ENCODE data around the gene WDR1. TPM values are rescaled to one million over a fixed set of nuclear protein-coding genes. Genes with fewer than 3 reads are reported as not detected.

Gene WDR1
- total and polyA plus RNA-seq, 2 of the 13 experiments (the other 11 are each of a cell fraction or from before 2014, with no cell fraction given), result 106 to 198 TPM

DNA sequence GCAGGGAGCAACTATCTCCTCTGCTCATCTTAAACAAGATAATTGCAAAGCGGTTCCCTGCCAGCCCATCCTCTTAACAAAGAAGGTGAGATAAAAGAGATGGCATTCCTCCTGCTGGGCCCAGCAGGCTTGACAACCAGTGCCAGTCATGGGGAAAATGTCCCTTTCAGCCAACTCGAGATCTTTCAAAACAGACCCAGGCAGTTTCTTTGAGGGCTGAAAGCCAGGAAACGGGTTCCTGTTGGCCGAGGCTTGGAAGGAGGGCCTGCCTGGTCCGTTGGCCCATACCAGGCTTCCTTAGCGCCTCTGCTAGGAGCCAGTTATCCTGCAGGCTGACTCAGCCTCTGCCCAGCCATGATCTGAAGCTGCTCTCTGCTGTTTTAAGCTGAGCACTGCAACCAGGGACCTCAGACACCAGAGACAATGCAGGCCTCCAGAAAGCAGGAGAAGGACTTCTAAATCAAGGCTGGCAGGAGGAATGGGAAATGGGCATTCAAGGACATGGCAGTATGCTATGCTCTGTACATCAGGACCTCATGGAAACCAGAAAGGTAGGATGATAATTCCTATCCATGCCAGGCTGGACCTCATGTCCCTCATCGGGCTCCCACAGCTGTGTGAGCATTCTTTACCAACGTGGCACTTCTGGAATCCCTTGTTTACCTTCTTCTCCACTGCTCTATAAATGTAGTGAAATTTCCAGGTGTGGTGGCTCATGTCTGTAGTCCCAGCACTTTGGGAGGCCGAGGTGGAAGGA is 52.9 kb downstream of the WDR1 start (continued):
- 0 out of 2 replicates have a peak, but pooled peaks have one; percentile 43 for TF ChIP-seq ZNF331 (CRISPR knock-in tag; IDR thresholded peaks at IDR 0.05)
- TF ChIP-seq, protein P1, sequence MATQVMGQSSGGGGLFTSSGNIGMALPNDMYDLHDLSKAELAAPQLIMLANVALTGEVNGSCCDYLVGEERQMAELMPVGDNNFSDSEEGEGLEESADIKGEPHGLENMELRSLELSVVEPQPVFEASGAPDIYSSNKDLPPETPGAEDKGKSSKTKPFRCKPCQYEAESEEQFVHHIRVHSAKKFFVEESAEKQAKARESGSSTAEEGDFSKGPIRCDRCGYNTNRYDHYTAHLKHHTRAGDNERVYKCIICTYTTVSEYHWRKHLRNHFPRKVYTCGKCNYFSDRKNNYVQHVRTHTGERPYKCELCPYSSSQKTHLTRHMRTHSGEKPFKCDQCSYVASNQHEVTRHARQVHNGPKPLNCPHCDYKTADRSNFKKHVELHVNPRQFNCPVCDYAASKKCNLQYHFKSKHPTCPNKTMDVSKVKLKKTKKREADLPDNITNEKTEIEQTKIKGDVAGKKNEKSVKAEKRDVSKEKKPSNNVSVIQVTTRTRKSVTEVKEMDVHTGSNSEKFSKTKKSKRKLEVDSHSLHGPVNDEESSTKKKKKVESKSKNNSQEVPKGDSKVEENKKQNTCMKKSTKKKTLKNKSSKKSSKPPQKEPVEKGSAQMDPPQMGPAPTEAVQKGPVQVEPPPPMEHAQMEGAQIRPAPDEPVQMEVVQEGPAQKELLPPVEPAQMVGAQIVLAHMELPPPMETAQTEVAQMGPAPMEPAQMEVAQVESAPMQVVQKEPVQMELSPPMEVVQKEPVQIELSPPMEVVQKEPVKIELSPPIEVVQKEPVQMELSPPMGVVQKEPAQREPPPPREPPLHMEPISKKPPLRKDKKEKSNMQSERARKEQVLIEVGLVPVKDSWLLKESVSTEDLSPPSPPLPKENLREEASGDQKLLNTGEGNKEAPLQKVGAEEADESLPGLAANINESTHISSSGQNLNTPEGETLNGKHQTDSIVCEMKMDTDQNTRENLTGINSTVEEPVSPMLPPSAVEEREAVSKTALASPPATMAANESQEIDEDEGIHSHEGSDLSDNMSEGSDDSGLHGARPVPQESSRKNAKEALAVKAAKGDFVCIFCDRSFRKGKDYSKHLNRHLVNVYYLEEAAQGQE (IDR thresholded peaks at IDR 0.05; ENCODE audit: borderline replicate concordance in 1 of 2, low read depth in 1 of 2, low read length in 2 of 2), result no peak
- no peak for TF ChIP-seq MEIS1 (CRISPR knock-in tag; IDR thresholded peaks at IDR 0.05; ENCODE audit: borderline replicate concordance)
- TF ChIP-seq, protein P2, sequence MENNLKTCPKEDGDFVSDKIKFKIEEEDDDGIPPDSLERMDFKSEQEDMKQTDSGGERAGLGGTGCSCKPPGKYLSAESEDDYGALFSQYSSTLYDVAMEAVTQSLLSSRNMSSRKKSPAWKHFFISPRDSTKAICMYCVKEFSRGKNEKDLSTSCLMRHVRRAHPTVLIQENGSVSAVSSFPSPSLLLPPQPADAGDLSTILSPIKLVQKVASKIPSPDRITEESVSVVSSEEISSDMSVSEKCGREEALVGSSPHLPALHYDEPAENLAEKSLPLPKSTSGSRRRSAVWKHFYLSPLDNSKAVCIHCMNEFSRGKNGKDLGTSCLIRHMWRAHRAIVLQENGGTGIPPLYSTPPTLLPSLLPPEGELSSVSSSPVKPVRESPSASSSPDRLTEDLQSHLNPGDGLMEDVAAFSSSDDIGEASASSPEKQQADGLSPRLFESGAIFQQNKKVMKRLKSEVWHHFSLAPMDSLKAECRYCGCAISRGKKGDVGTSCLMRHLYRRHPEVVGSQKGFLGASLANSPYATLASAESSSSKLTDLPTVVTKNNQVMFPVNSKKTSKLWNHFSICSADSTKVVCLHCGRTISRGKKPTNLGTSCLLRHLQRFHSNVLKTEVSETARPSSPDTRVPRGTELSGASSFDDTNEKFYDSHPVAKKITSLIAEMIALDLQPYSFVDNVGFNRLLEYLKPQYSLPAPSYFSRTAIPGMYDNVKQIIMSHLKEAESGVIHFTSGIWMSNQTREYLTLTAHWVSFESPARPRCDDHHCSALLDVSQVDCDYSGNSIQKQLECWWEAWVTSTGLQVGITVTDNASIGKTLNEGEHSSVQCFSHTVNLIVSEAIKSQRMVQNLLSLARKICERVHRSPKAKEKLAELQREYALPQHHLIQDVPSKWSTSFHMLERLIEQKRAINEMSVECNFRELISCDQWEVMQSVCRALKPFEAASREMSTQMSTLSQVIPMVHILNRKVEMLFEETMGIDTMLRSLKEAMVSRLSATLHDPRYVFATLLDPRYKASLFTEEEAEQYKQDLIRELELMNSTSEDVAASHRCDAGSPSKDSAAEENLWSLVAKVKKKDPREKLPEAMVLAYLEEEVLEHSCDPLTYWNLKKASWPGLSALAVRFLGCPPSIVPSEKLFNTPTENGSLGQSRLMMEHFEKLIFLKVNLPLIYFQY (CRISPR knock-in tag; IDR thresholded peaks at IDR 0.05; ENCODE audit: borderline replicate concordance), result no peak
- TF ChIP-seq GTF2F1 (IDR thresholded peaks at IDR 0.05; ENCODE audit: low read length), result no peak
- TF ChIP-seq, protein P3, sequence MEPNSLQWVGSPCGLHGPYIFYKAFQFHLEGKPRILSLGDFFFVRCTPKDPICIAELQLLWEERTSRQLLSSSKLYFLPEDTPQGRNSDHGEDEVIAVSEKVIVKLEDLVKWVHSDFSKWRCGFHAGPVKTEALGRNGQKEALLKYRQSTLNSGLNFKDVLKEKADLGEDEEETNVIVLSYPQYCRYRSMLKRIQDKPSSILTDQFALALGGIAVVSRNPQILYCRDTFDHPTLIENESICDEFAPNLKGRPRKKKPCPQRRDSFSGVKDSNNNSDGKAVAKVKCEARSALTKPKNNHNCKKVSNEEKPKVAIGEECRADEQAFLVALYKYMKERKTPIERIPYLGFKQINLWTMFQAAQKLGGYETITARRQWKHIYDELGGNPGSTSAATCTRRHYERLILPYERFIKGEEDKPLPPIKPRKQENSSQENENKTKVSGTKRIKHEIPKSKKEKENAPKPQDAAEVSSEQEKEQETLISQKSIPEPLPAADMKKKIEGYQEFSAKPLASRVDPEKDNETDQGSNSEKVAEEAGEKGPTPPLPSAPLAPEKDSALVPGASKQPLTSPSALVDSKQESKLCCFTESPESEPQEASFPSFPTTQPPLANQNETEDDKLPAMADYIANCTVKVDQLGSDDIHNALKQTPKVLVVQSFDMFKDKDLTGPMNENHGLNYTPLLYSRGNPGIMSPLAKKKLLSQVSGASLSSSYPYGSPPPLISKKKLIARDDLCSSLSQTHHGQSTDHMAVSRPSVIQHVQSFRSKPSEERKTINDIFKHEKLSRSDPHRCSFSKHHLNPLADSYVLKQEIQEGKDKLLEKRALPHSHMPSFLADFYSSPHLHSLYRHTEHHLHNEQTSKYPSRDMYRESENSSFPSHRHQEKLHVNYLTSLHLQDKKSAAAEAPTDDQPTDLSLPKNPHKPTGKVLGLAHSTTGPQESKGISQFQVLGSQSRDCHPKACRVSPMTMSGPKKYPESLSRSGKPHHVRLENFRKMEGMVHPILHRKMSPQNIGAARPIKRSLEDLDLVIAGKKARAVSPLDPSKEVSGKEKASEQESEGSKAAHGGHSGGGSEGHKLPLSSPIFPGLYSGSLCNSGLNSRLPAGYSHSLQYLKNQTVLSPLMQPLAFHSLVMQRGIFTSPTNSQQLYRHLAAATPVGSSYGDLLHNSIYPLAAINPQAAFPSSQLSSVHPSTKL (CRISPR knock-in tag; IDR thresholded peaks at IDR 0.05), result no peak
- no peak for TF ChIP-seq YEATS2 (CRISPR knock-in tag; IDR thresholded peaks at IDR 0.05; ENCODE audit: borderline replicate concordance)
- no peak for TF ChIP-seq NFYB (CRISPR knock-in tag; IDR thresholded peaks at IDR 0.05)
- no peak for TF ChIP-seq SAFB2 (CRISPR knock-in tag; IDR thresholded peaks at IDR 0.05; ENCODE audit: borderline replicate concordance, low read depth)
- TF ChIP-seq TSC22D2 (CRISPR knock-in tag; IDR thresholded peaks at IDR 0.05; ENCODE audit: borderline replicate concordance), result no peak
- TF ChIP-seq PHF5A (CRISPR knock-in tag; IDR thresholded peaks at IDR 0.05; ENCODE audit: low read depth, unreplicated experiment), result no peak
- no peak for TF ChIP-seq HNRNPH1 (optimal IDR thresholded peaks at IDR 0.05; ENCODE audit: low read depth, low read length)
- TF ChIP-seq, protein P4, sequence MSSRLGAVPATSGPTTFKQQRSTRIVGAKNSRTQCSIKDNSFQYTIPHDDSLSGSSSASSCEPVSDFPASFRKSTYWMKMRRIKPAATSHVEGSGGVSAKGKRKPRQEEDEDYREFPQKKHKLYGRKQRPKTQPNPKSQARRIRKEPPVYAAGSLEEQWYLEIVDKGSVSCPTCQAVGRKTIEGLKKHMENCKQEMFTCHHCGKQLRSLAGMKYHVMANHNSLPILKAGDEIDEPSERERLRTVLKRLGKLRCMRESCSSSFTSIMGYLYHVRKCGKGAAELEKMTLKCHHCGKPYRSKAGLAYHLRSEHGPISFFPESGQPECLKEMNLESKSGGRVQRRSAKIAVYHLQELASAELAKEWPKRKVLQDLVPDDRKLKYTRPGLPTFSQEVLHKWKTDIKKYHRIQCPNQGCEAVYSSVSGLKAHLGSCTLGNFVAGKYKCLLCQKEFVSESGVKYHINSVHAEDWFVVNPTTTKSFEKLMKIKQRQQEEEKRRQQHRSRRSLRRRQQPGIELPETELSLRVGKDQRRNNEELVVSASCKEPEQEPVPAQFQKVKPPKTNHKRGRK (CRISPR knock-in tag; IDR thresholded peaks at IDR 0.05), result no peak
- TF ChIP-seq MAFK (conservative IDR thresholded peaks at IDR 0.05 in 1 of 2, IDR thresholded peaks at IDR 0.05 in 1 of 2; ENCODE audit: low read length in 2 of 2), result peak; percentile 59 to 60; a peak in 3 of 4 replicates
- TF ChIP-seq ARNT (IDR thresholded peaks at IDR 0.05), result no peak
- TF ChIP-seq SMAD3 (CRISPR knock-in tag; IDR thresholded peaks at IDR 0.05), result peak; percentile 39; the same call in 1 of the 2 replicates
